Naive B cell (primary cell): ENCODE measurements around the gene COG6. TPM values are rescaled to one million over a fixed set of nuclear protein-coding genes. Genes with fewer than 3 reads are reported as not detected.
A peak's percentile ranks its signal among the peaks of the same experiment; 100 is the strongest.

Experiments used
- ATAC-seq, 2 donors: fragments of 150-1000 bp; cut with Tn5 transposase; 2 replicates each; pipeline ENCODE4 v1.10.0; 2021; ENCODE audit warnings: low read depth in 2 of 2, mild to moderate bottlenecking in 2 of 2, moderate library complexity in 2 of 2
- DNase-seq: peaks from one replicate; pipeline ENCODE4 v3.0.0; 2022
- H3K27ac Mint-ChIP-seq, 6 donors: one replicate each; pipeline ENCODE4 v1.8.0; 2020 to 2022; ENCODE audit warnings: mild to moderate bottlenecking in 6 of 6, mixed read lengths in 6 of 6, moderate library complexity in 5 of 6, inconsistent platforms in 2 of 6
- H3K27me3 Mint-ChIP-seq, 3 donors: one replicate each; pipeline ENCODE4 v1.8.0; 2021 to 2022; ENCODE audit warnings: mixed read lengths in 3 of 3, mild to moderate bottlenecking in 1 of 3
- H3K36me3 Mint-ChIP-seq, 2 donors: one replicate each; pipeline ENCODE4 v1.8.0; 2020 to 2022; ENCODE audit warnings: mixed read lengths in 2 of 2, inconsistent platforms in 1 of 2, mild to moderate bottlenecking in 1 of 2
- H3K4me1 Mint-ChIP-seq, 3 donors: one replicate each; pipeline ENCODE4 v1.8.0; 2020 to 2022; ENCODE audit warnings: mixed read lengths in 3 of 3, inconsistent platforms in 1 of 3, mild to moderate bottlenecking in 1 of 3, moderate library complexity in 1 of 3
- H3K4me3 Mint-ChIP-seq, 8 donors: one replicate each; pipeline ENCODE4 v1.8.0; 2020 to 2022; ENCODE audit warnings: mild to moderate bottlenecking in 8 of 8, mixed read lengths in 8 of 8, moderate library complexity in 8 of 8, inconsistent platforms in 2 of 8
- H3K9me3 Mint-ChIP-seq, 7 donors: one replicate each; pipeline ENCODE4 v1.8.0; 2020 to 2022; ENCODE audit warnings: mixed read lengths in 7 of 7, mild to moderate bottlenecking in 5 of 7, inconsistent platforms in 2 of 7, moderate library complexity in 1 of 7
- polyA plus RNA-seq, 6 donors: library from polyadenylated mRNA; unstranded; fragments of 300-500 nt; fragmentation: Illumina TruSeq; gene quantifications; one replicate each; pipeline ENCODE4 v1.2.3, GENCODE V29; 2021; ENCODE audit warnings: low read depth in 6 of 6

COG6 gene
- polyA plus RNA-seq, 6 donors from 2014 or later = 14.9 to 20.3 (median 15.8) TPM

DNA sequence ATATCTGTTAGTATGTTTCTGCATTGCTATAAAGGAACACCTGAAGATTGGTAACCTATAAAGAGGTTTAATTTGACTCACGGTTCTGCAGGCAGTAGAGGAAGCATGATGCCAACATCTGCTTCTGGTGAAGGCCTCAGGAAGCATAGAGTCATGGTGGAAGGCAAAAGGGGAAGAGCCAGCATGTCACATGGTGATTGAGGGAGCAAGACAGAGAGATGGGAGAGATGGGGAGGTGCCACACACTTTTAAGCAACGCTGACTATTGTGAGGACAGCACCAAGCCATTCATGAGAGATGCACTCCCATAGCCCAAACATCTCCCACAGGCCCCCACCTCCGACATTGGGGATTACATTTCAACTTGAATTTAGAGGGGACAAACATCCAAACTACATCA is 32.8 kb downstream of the COG6 start:
- DNase-seq (no peak), ATAC-seq (no peak)
- Mint-ChIP-seq H3K4me1 (peaks cover 3 to 7% (median 6%) of the 10 kb centered on the region in 3 donors), H3K36me3 (peaks cover 15 to 19% of the 10 kb centered on the region in 2 donors), H3K27me3 (no peaks in the 10 kb centered on the region), H3K27ac (peak overlapping the region in 3 of 6 donors; percentile 65 to 77 (median 72)), H3K4me3 (no peak overlapping the region), H3K9me3 (no peaks in the 10 kb centered on the region)

DNA sequence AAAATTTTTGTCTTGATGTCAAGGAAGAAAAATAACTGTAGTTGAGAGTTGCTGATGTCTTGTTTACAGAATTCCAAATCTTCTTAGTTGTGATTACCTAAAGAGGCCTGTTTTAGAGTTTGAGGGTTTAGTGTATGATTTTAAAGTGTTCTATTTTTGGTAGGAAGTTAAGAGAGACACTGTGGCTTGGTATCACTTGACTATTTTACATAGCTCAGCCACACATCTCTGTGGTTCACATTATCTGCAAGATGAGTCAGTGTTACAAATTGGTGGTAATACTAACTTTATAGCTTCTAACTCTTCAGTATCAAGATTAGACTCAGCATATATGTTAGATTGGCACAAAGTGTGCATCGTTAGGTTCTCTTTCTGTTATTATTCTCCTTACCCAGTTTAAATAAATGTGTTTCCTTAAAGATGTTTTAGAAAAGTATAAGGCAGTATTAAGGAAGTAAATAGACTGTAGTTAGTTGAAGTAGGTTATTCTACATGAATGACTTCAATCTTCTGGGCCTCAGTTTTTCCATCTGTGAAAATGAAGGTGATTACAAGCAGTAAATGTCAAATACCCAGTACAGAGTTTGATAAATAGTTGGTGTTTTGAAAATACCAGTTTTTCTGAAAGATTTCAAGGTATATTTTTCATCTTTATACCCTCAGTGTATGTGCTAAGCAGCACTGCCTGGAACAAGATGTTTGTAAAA is 33.4 kb downstream of the COG6 start:
- Mint-ChIP-seq H3K36me3 (peaks cover 15 to 19% of the 10 kb centered on the region in 2 donors), H3K9me3 (no peaks in the 10 kb centered on the region), H3K27me3 (no peaks in the 10 kb centered on the region), H3K4me3 (no peak overlapping the region), H3K27ac (peak overlapping the region in 2 of 6 donors; percentile 49 to 77), H3K4me1 (peaks cover 3 to 7% (median 6%) of the 10 kb centered on the region in 3 donors)
- ATAC-seq (no peak), DNase-seq (no peak)

DNA sequence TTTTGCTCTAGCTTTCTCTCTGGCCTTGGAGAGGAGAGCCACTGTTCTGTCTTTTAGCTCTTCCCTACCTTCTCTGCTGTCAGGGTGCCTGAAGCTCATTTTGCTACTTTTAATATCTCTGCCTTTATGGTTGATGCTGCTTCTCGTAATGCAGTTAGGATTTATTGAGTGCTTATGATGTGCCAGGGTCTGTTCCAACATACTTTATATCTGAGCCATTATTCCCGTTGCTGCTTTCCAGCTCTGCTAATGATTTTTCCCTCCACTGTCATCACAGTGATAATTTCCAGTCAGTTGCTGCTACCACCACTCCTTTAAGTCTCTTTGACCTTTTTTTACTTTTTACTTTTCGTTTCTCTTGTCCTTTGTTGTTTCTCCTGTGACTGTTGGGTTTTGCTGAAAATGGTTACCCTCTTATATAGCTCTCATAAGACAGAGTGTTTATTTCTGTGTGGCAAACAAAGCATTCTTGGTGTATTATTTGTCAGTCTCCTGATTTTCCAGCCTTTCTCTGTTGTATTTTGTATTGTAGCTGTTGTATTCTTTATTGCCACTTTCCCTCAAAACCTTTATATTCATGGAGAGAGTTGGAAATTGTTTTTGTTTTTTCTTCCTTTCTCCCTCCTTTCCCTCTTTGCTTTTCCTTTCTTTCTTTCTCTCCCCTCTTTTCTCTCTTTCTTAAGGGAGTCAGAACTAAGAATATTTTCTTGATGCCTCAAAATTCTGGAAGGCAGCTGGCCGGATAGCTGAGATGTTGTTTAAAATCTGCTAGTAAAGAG is 37.4 kb downstream of the COG6 start:
- ATAC-seq (no peak), DNase-seq (no peak)
- Mint-ChIP-seq H3K36me3 (peaks cover 6 to 14% of the 10 kb centered on the region in 2 donors), H3K9me3 (no peaks in the 10 kb centered on the region), H3K27me3 (no peaks in the 10 kb centered on the region), H3K27ac (peak overlapping the region in 3 of 6 donors; percentile 0 to 21 (median 3)), H3K4me1 (peaks cover 3 to 7% (median 6%) of the 10 kb centered on the region in 3 donors), H3K4me3 (no peak overlapping the region)

DNA sequence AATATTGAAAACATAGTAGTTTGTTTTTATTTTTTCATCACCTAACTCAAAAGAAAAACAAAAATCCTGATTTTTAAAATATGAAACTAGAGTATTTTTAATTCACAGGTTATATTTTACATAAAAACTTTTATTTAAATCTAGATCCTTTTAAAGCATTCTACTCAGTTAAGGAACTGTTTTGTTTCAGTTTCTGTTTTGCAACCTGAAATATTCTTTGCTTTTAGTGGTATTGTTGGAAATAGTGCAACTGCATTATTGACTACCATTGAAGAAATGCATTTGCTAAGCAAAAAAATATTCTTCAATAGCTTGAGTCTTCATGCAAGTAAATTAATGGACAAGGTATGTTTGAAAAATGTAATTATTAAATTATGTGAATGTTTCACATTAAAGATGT is 43.8 kb downstream of the COG6 start:
- no peak for ATAC-seq
- H3K4me3 Mint-ChIP-seq = no peak overlapping the region
- H3K9me3 Mint-ChIP-seq = no peaks in the 10 kb centered on the region
- no peaks in the 10 kb centered on the region for H3K36me3 Mint-ChIP-seq
- no peak overlapping the region for H3K27ac Mint-ChIP-seq
- no peaks in the 10 kb centered on the region for H3K4me1 Mint-ChIP-seq
- no peak for DNase-seq
- H3K27me3 Mint-ChIP-seq = no peaks in the 10 kb centered on the region

DNA sequence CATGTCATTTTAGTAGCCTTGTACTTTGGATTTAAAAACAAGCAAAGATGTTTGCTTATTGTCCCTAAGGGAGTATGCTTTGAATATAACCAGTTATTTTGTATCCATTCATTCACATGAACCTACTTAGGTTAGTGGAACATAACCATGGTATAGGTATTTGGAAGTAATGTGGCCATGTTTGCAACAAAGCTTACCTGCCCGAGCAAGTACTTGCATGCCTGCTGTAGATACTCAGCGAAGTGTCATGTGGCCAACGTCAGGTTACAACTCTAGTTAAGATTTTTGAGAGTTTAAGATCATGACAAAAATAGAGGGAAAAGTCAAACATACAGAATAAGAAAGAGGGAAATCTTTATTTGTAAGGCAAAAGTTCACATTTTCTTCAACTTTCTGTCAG is 57.2 kb downstream of the COG6 start:
- Mint-ChIP-seq H3K9me3 (peaks cover 0 to 25% (median 20%) of the 10 kb centered on the region in 7 donors), H3K27me3 (no peaks in the 10 kb centered on the region), H3K36me3 (peaks cover 34 to 42% of the 10 kb centered on the region in 2 donors), H3K4me1 (no peaks in the 10 kb centered on the region), H3K27ac (no peak overlapping the region), H3K4me3 (no peak overlapping the region)
- ATAC-seq (no peak), DNase-seq (no peak)

DNA sequence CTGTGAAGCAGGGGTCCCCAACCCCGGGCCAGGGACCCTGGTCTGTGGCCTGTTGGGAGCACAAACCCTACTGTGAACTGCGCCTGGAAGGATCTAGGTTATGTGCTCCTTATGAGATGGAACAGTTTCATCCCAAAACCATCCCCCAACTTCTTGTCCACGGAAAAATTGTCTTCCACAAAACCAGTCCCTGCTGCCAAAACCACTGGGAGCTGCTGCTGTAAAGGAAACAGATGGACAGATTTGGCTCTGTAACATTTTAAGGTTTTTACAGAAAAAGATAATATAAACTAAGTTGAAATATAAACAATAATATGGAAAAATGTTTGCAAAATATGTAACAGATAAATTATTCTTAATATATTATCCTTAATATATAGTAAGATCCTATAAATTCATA is 73.7 kb downstream of the COG6 start:
- DNase-seq = no peak
- H3K27ac Mint-ChIP-seq = no peak overlapping the region
- peaks cover 0 to 6% (median 3%) of the 10 kb centered on the region in 3 donors for H3K4me1 Mint-ChIP-seq
- H3K36me3 Mint-ChIP-seq = peaks cover 38 to 50% of the 10 kb centered on the region in 2 donors
- no peak for ATAC-seq
- H3K9me3 Mint-ChIP-seq = no peaks in the 10 kb centered on the region
- no peak overlapping the region for H3K4me3 Mint-ChIP-seq
- H3K27me3 Mint-ChIP-seq = no peaks in the 10 kb centered on the region

DNA sequence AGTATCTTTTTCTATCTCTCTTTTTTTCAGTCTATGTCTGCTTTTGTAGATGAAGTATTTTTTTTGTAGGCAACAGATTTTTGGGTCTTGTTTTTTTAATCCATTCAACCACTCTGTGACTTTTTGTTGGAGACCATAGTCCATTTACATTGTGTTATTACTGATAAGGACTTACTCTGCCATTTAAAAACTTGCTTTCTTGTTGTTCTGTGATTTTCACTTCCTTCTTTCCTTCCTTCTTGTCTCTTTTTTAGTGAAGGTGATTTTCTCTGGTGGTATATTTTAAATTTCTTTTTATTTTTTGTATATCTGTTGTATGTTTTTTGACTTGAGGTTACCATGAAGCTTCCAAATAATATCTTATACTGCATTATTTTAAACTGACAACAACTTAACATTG is 79.5 kb downstream of the COG6 start:
- peaks cover 0 to 4% (median 0%) of the 10 kb centered on the region in 7 donors for H3K9me3 Mint-ChIP-seq
- ATAC-seq (no peak), DNase-seq (no peak)
- H3K36me3 Mint-ChIP-seq = peaks cover 43 to 44% of the 10 kb centered on the region in 2 donors
- H3K27ac Mint-ChIP-seq = peak overlapping the region in 1 of 6 donors; percentile 61
- no peaks in the 10 kb centered on the region for H3K27me3 Mint-ChIP-seq
- peak overlapping the region in 1 of 8 donors; percentile 2 for H3K4me3 Mint-ChIP-seq
- H3K4me1 Mint-ChIP-seq = peaks cover 9 to 22% (median 11%) of the 10 kb centered on the region in 3 donors

DNA sequence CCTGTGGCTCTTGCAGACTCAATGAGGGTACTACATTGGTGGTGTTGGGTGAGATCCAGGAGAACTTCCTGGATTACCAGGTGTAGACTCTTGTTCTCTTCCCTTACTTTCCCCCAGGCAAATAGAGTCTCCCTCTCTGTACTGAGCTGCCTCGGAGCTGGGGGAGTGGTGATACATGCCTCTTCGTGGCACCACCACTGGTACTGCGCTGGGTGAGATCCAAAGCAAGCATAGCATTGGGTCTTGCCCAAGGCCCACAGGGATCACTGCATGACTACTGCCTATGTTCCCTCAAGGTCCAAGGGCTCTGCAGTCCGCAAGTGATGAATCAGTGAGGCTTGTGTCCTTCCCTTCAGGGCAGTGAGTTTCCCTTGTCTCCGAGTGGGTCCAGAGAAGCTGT is 81.6 kb downstream of the COG6 start:
- Mint-ChIP-seq H3K4me1 (peaks cover 9 to 22% (median 11%) of the 10 kb centered on the region in 3 donors), H3K27ac (no peak overlapping the region), H3K9me3 (peaks cover 0 to 4% (median 3%) of the 10 kb centered on the region in 7 donors), H3K36me3 (peaks cover 42% of the 10 kb centered on the region in 2 donors), H3K27me3 (no peaks in the 10 kb centered on the region), H3K4me3 (no peak overlapping the region)
- no peak for ATAC-seq
- no peak for DNase-seq

DNA sequence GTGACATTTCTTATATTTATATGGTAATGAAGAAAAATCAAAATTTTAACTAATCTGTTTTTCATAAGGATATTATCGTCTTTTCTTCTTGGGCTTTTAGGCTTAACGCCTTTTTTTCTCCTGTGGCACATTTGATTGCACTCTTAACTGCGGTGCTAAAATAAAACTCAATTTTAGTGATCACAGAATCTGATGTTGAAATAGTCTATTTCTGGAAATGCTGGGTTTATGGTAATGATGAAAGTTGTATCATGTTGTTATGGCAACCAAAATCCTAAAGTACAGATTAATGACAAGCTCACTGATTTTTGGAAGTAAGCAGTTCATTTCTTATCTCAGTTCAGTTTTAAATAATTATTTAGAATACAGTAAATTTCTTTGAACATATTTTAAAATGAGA is 85.3 kb downstream of the COG6 start:
- ATAC-seq = no peak
- Mint-ChIP-seq H3K4me3 (no peak overlapping the region), H3K27me3 (no peaks in the 10 kb centered on the region), H3K4me1 (peaks cover 0 to 5% (median 3%) of the 10 kb centered on the region in 3 donors), H3K27ac (no peak overlapping the region), H3K9me3 (peaks cover 4 to 22% (median 11%) of the 10 kb centered on the region in 7 donors), H3K36me3 (peaks cover 23 to 26% of the 10 kb centered on the region in 2 donors)
- DNase-seq = no peak

DNA sequence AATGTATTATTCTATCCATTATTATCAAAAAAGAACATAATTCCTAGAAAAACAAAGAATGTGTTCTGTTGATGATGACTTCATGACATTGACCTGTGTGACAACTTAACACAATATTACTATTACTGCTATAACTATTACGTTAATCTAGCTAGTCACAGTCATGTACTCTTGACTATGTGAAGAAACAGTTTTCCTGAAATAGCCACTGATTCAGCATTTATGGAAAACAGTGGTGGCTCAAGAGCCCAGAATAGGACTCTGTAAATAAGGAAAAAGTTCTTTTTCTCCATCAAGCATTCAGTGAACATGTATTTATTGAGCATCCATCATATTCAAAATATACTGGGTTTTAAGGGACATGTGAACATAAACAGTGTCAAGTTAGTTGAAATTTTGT is 93.5 kb downstream of the COG6 start:
- ATAC-seq (no peak), DNase-seq (no peak)
- Mint-ChIP-seq H3K9me3 (peaks cover 0 to 10% (median 5%) of the 10 kb centered on the region in 7 donors), H3K4me1 (peaks cover 0 to 5% (median 0%) of the 10 kb centered on the region in 3 donors), H3K27me3 (no peaks in the 10 kb centered on the region), H3K36me3 (peaks cover 22 to 24% of the 10 kb centered on the region in 2 donors), H3K4me3 (no peak overlapping the region), H3K27ac (no peak overlapping the region)

DNA sequence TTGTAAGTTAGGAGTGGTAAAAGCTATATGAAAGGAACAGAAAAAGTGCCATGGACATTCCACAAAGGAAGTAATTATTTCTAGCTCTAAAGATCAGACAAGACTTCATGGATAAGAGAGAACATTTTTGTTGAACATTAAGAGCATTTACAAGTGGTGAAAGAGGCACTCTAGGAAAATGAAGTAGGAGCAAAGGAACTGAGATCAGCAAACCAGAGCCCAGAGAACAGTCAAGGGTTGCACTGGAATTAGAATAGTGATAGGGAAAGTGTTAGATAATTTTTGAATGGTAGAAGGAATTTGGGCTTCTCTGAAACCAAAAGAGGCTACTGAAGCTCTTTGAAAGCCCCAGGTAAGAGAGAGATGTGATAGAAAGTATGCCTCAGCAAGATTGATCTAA is 94.1 kb downstream of the COG6 start:
- no peak for ATAC-seq
- Mint-ChIP-seq H3K4me3 (no peak overlapping the region), H3K27me3 (no peaks in the 10 kb centered on the region), H3K36me3 (peaks cover 23 to 24% of the 10 kb centered on the region in 2 donors), H3K9me3 (peaks cover 0 to 10% (median 3%) of the 10 kb centered on the region in 7 donors), H3K27ac (no peak overlapping the region), H3K4me1 (peaks cover 0 to 5% (median 0%) of the 10 kb centered on the region in 3 donors)
- DNase-seq = no peak

DNA sequence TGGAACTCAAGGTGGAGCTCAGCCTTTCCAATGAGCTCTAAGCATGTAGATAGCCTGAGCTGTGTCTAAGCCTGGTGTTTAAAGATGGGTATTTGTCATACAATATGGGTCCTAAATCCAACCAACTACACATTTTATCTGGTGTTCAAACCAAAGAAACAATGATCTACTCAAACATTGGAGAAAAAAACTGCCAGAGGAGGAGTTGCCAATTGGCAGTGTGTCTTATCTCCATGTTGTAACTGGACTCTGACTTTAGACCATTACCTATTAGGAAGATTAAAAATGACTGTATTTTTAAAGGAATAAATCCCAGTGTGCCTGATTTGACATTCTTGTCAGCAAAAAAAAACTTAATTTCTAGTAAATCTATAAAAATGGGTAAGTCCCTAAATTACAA is 96.3 kb downstream of the COG6 start:
- H3K4me3 Mint-ChIP-seq = no peak overlapping the region
- DNase-seq (no peak), ATAC-seq (no peak)
- H3K4me1 Mint-ChIP-seq = no peaks in the 10 kb centered on the region
- H3K9me3 Mint-ChIP-seq = peaks cover 0 to 2% (median 0%) of the 10 kb centered on the region in 7 donors
- no peaks in the 10 kb centered on the region for H3K27me3 Mint-ChIP-seq
- H3K27ac Mint-ChIP-seq = no peak overlapping the region
- peaks cover 31 to 39% of the 10 kb centered on the region in 2 donors for H3K36me3 Mint-ChIP-seq

DNA sequence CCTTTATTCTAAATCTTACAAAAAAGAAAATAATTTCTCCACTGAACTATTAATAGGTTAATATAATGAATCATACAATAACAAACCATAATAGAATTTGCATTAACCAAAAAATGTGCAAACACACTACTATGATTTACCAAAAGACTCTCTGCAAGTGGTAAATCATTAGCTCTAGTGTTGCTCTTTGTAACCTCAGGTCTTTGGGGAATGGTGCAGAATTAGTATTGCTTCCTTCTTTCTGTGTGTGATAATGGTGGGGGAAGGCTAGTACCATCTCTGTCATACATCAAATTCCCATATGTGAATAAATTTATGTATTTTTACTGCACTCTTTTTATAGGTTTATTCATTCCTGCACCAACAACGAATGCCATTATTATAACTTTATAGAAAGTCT is 105.1 kb downstream of the COG6 start:
- Mint-ChIP-seq H3K27me3 (no peaks in the 10 kb centered on the region), H3K9me3 (peaks cover 0 to 11% (median 6%) of the 10 kb centered on the region in 7 donors), H3K4me3 (no peak overlapping the region), H3K27ac (no peak overlapping the region), H3K4me1 (no peaks in the 10 kb centered on the region), H3K36me3 (peaks cover 3 to 7% of the 10 kb centered on the region in 2 donors)
- ATAC-seq (no peak), DNase-seq (no peak)
